GM12878 (cell line): ENCODE results near the gene MYO3B. TPM values are rescaled to one million over a fixed set of nuclear protein-coding genes. Genes with fewer than 3 reads are reported as not detected.

Experiments used
- ATAC-seq: fragments of 200-7000 bp; cut with Tn5 transposase; 3 replicates; pipeline ENCODE4 v1.9.1; 2020; ENCODE audit warnings: mild to moderate bottlenecking, moderate library complexity
- BruUV-seq: library from RNA; stranded (reverse); fragments of 400-500 nt; replicated peaks from 2 replicates; lab custom pipeline; 2021; lab: Mats Ljungman, UMichigan
- CTCF ChIA-PET: fragments of 300-600 bp; sonication (Branson Sonifier 250); formaldehyde crosslinking; extraction: SDS; loops from one replicate; lab custom pipeline; 2021; ENCODE audit warnings: inconsistent platforms; lab: Yijun Ruan, JAX
- POLR2A ChIA-PET: fragments of 350-600 bp; formaldehyde crosslinking; extraction: SDS; loops from one replicate; lab custom pipeline; 2021; ENCODE audit warnings: inconsistent platforms; lab: Charles Lee
- RAD21 ChIA-PET: fragments of 300-600 bp; sonication (Branson Sonifier 250); formaldehyde crosslinking; loops from one replicate; lab custom pipeline; 2023; ENCODE audit warnings: antibody characterized with exemption; ENCODE audit not compliant: unreplicated experiment; lab: Charles Lee
- SMC1A ChIA-PET: fragments of 300-600 bp; sonication (Branson Sonifier 250); formaldehyde crosslinking; loops from one replicate; lab custom pipeline; 2023; ENCODE audit not compliant: unreplicated experiment, uncharacterized antibody; lab: Charles Lee
- DNase-seq: peaks from one replicate; pipeline ENCODE4 v3.0.0-alpha.2; 2011; ENCODE audit warnings: low read depth, low spot score
- FAIRE-seq: peaks from 3 replicates; lab custom pipeline; 2011; peaks lifted over from hg19 to GRCh38; lab: Jason Lieb, UNC
- H2AFZ ChIP-seq: 2 replicates; pipeline ENCODE4 v1.6.0; 2011; ENCODE audit warnings: low read depth, low read length, control low read depth; ENCODE audit not compliant: control insufficient read depth
- H3K27ac ChIP-seq: 2 replicates; pipeline ENCODE4 v1.5.1; 2011; ENCODE audit warnings: control low read depth; ENCODE audit not compliant: control insufficient read depth, insufficient read depth
- H3K27me3 ChIP-seq, 2 experiments: replicated peaks in 1 of 2; 2 replicates each; pipeline versions ENCODE4 v1.6.0 to v1.6.1; 2011; ENCODE audit warnings: low read length in 1 of 2; ENCODE audit not compliant: control insufficient read depth in 2 of 2, insufficient read depth in 2 of 2
- H3K36me3 ChIP-seq, 2 experiments: 2 replicates each; pipeline ENCODE4 v1.5.1; 2011; ENCODE audit warnings: low read length in 1 of 2; ENCODE audit not compliant: control insufficient read depth in 2 of 2, insufficient read depth in 2 of 2
- H3K4me1 ChIP-seq: 2 replicates; pipeline ENCODE4 v1.6.1; 2011; ENCODE audit warnings: mild to moderate bottlenecking, low read length, moderate library complexity, mixed read lengths; ENCODE audit not compliant: control insufficient read depth, insufficient read depth
- H3K4me2 ChIP-seq: 2 replicates; pipeline ENCODE4 v1.6.0; 2011; ENCODE audit warnings: control low read depth; ENCODE audit not compliant: control insufficient read depth, insufficient read depth
- H3K4me3 ChIP-seq: fragments of 200-600 bp; sonication (generic); 2 replicates; pipeline ENCODE4 v1.5.1; 2016
- H3K79me2 ChIP-seq: 2 replicates; pipeline ENCODE4 v1.6.0; 2011; ENCODE audit warnings: low read length; ENCODE audit not compliant: control insufficient read depth, insufficient read depth
- H3K9ac ChIP-seq: 2 replicates; pipeline ENCODE4 v1.8.0; 2011; ENCODE audit warnings: low read length, control low read depth, mixed read lengths; ENCODE audit not compliant: control insufficient read depth, insufficient read depth
- H3K9me3 ChIP-seq: replicated peaks from 3 replicates; pipeline ENCODE4 v1.5.1; 2011; ENCODE audit warnings: mild to moderate bottlenecking, low read length; ENCODE audit not compliant: control insufficient read depth, insufficient read depth
- H4K20me1 ChIP-seq: 2 replicates; pipeline ENCODE4 v1.6.0; 2011; ENCODE audit not compliant: control insufficient read depth, insufficient read depth
- BHLHE40 ChIP-seq, 2 experiments: fragments of 450-650 bp in 1 of 2; IDR thresholded peaks; 2 replicates each; pipeline ENCODE4 v1.6.1; 2011 to 2017; ENCODE audit warnings: low read depth in 2 of 2, borderline replicate concordance in 1 of 2, improper control_type of control experiment in 1 of 2, low read length in 1 of 2, mild to moderate bottlenecking in 1 of 2
- DPF2 ChIP-seq: fragments of 450-650 bp; IDR thresholded peaks from 2 replicates; pipeline ENCODE4 v1.6.1; 2017; ENCODE audit warnings: mild to moderate bottlenecking
- KAT2A ChIP-seq: conservative IDR thresholded peaks from 2 replicates; pipeline ENCODE4 v1.6.1; 2011; ENCODE audit warnings: low read depth, low read length; ENCODE audit not compliant: control insufficient read depth
- MYC ChIP-seq: IDR thresholded peaks from 2 replicates; pipeline ENCODE4 v1.6.1; 2011; ENCODE audit warnings: mild to moderate bottlenecking, low read length, moderate library complexity, inconsistent platforms; ENCODE audit not compliant: insufficient read depth, insufficient replicate concordance, insufficient read length, severe bottlenecking
- SREBF1 ChIP-seq: IDR thresholded peaks from 2 replicates; pipeline ENCODE4 v1.6.1; 2012; ENCODE audit warnings: mild to moderate bottlenecking, low read length
- TARDBP ChIP-seq: IDR thresholded peaks from 2 replicates; pipeline ENCODE4 v1.6.1; 2016; ENCODE audit warnings: borderline replicate concordance
- TCF7 ChIP-seq: IDR thresholded peaks from 2 replicates; pipeline ENCODE4 v1.6.1; 2014; ENCODE audit warnings: antibody characterized with exemption, borderline replicate concordance
- ZZZ3 ChIP-seq: IDR thresholded peaks from 2 replicates; pipeline ENCODE4 v1.6.1; 2011; ENCODE audit warnings: low read depth; ENCODE audit not compliant: control insufficient read depth, insufficient read length
- WGBS: methylation state at CpG from one replicate; pipeline ENCODE4 v1.1.6; 2016; ENCODE audit warnings: low lambda C conversion rate; ENCODE audit not compliant: insufficient replicate concordance, insufficient coverage; ENCODE audit errors: missing lambda C conversion rate; 5-methylcytosine and 5-hydroxymethylcytosine counted together
- in situ Hi-C: fragments of 300-500 bp; cut with MboI; formaldehyde crosslinking; loops from 9 replicates; pipeline ENCODE4 v1.14.3; 2018; ENCODE audit warnings: mixed read lengths
- intact Hi-C: fragments of 100-400 bp; cut with micrococcal nuclease; formaldehyde crosslinking; loops from one replicate; pipeline ENCODE4 v1.14.2; 2022; ENCODE audit not compliant: unreplicated experiment
- polyA plus RNA-seq, 11 experiments: library from polyadenylated mRNA; depleted of rRNA in 4 of 11; unstranded in 6 of 11; stranded (reverse) in 5 of 11; fragments of >200 nt; fragmentation: Nextera tagmentation in 4 of 11; fragmentation: Illumina TruSeq in 1 of 11; extraction: Ambion mirVana in 4 of 11; extraction: Trizol in 1 of 11; gene quantifications; 1 replicate in 1 of 11; 2 replicates in 10 of 11; pipeline versions ENCODE4 v1.2.1 to v1.2.3, GENCODE V29; 2011 to 2016; ENCODE audit warnings: inconsistent platforms in 2 of 11, missing spikeins in 2 of 11, low read depth in 1 of 11
- total RNA-seq, 4 experiments: library from RNA; depleted of rRNA in 3 of 4; stranded (reverse); fragments of >200 nt in 3 of 4; fragmentation: Illumina TruSeq in 1 of 4; extraction: Trizol in 1 of 4; gene quantifications; 2 replicates each; pipeline versions ENCODE4 v1.2.1 to v1.2.3, GENCODE V29; 2013 to 2021
- TF ChIP-seq, protein P1 (sequence below): fragments of 450-650 bp; formaldehyde crosslinking; IDR thresholded peaks from 2 replicates; pipeline ENCODE4 v1.4.0; 2022; ENCODE audit warnings: mild to moderate bottlenecking, moderate library complexity
- TF ChIP-seq, protein P2 (sequence below): IDR thresholded peaks from 2 replicates; pipeline ENCODE4 v1.6.1; 2011; ENCODE audit warnings: low read depth, low read length, improper control_type of control experiment, borderline replicate concordance
- TF ChIP-seq, protein P3 (sequence below): fragments of 450-650 bp; IDR thresholded peaks from 2 replicates; pipeline ENCODE4 v1.6.1; 2017; ENCODE audit warnings: low read depth, mild to moderate bottlenecking, moderate library complexity
- TF ChIP-seq, protein P4 (sequence below): fragments of 450-650 bp; IDR thresholded peaks from 2 replicates; pipeline ENCODE4 v1.6.1; 2018; ENCODE audit warnings: mild to moderate bottlenecking, low read depth, moderate library complexity; ENCODE audit not compliant: partially characterized antibody
- TF ChIP-seq, protein P5 (sequence below): IDR thresholded peaks from 2 replicates; pipeline ENCODE4 v1.6.1; 2011; ENCODE audit warnings: borderline replicate concordance, low read depth, mild to moderate bottlenecking, moderate library complexity, low read length; ENCODE audit not compliant: insufficient read depth, poor library complexity, severe bottlenecking

MYO3B gene
- total and polyA plus RNA-seq, 10 of the 15 experiments (the other 5 are each of a cell fraction or from before 2014, with no cell fraction given), result 1.1 to 7.1 (median 2.1) TPM

DNA sequence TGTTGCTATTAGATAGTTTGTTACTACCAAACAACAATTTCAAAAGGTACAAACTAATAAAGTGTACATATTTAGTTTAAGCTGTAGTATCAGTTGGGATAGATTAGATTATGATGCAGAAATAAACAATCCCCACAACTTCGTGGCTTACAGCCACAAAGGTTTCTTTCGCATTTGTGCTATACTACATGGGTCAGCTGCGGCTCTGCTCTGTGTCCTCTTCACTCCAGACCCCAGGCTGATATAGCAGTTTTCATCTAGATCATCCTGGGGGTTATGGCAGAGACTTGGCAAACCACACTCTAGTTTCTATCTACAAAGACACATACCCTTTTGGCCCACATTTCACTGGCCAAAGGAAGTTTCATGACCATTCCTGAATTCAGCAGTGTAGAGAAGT is 429.2 kb downstream of the MYO3B start:
- no peaks in the 10 kb centered on the region; the same call in 1 of the 2 replicates for H4K20me1 ChIP-seq
- FAIRE-seq (no peak), DNase-seq (no peak), ATAC-seq (no peak)
- no TSS peak for BruUV-seq
- H3K36me3 ChIP-seq, result no peaks in the 10 kb centered on the region
- in situ Hi-C loops, result no loop called here
- no peak overlapping the region for H2AFZ ChIP-seq
- H3K9me3 ChIP-seq, result no peaks in the 10 kb centered on the region
- CTCF ChIA-PET, result no interaction called here
- no peak overlapping the region for H3K4me3 ChIP-seq
- RAD21 ChIA-PET, result no interaction called here
- H3K27ac ChIP-seq, result no peak overlapping the region
- H3K79me2 ChIP-seq, result no peaks in the 10 kb centered on the region
- SMC1A ChIA-PET, result no interaction called here
- no peaks in the 10 kb centered on the region for H3K4me1 ChIP-seq
- no peak overlapping the region for H3K4me2 ChIP-seq
- intact Hi-C loops, result no loop called here
- H3K9ac ChIP-seq, result no peak overlapping the region
- no peaks in the 10 kb centered on the region for H3K27me3 ChIP-seq
- WGBS, result 44% methylated on average over 3 of the region's 3 CpGs
- POLR2A ChIA-PET, result interaction anchor here (0.5 kb wide), 1 partner anchor 16 kb away, joined by 3 read pairs; no protein-coding TSS in a partner anchor
- TF ChIP-seq, protein P1, sequence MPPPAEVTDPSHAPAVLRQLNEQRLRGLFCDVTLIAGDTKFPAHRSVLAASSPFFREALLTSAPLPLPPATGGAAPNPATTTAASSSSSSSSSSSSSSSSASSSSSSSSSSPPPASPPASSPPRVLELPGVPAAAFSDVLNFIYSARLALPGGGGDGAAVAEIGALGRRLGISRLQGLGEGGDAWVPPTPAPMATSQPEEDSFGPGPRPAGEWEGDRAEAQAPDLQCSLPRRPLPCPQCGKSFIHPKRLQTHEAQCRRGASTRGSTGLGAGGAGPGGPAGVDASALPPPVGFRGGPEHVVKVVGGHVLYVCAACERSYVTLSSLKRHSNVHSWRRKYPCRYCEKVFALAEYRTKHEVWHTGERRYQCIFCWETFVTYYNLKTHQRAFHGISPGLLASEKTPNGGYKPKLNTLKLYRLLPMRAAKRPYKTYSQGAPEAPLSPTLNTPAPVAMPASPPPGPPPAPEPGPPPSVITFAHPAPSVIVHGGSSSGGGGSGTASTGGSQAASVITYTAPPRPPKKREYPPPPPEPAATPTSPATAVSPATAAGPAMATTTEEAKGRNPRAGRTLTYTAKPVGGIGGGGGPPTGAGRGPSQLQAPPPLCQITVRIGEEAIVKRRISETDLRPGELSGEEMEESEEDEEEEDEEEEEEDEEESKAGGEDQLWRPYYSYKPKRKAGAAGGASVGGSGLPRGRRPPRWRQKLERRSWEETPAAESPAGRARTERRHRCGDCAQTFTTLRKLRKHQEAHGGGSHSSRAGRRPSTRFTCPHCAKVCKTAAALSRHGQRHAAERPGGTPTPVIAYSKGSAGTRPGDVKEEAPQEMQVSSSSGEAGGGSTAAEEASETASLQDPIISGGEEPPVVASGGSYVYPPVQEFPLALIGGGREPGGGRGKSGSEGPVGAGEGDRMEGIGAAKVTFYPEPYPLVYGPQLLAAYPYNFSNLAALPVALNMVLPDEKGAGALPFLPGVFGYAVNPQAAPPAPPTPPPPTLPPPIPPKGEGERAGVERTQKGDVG (CRISPR knock-in tag), result no peak
- TF ChIP-seq SREBF1 (no peak), ZZZ3 (no peak), MYC (no peak), DPF2 (no peak), BHLHE40 (IDR thresholded peaks at IDR 0.05; ENCODE audit: borderline replicate concordance in 1 of 2, low read depth in 2 of 2, low read length in 1 of 2) (no peak), TCF7 (no peak), KAT2A (no peak), TARDBP (no peak)
- TF ChIP-seq, protein P2, sequence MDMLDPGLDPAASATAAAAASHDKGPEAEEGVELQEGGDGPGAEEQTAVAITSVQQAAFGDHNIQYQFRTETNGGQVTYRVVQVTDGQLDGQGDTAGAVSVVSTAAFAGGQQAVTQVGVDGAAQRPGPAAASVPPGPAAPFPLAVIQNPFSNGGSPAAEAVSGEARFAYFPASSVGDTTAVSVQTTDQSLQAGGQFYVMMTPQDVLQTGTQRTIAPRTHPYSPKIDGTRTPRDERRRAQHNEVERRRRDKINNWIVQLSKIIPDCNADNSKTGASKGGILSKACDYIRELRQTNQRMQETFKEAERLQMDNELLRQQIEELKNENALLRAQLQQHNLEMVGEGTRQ, result no peak
- TF ChIP-seq, protein P3, sequence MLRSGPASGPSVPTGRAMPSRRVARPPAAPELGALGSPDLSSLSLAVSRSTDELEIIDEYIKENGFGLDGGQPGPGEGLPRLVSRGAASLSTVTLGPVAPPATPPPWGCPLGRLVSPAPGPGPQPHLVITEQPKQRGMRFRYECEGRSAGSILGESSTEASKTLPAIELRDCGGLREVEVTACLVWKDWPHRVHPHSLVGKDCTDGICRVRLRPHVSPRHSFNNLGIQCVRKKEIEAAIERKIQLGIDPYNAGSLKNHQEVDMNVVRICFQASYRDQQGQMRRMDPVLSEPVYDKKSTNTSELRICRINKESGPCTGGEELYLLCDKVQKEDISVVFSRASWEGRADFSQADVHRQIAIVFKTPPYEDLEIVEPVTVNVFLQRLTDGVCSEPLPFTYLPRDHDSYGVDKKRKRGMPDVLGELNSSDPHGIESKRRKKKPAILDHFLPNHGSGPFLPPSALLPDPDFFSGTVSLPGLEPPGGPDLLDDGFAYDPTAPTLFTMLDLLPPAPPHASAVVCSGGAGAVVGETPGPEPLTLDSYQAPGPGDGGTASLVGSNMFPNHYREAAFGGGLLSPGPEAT, result no peak
- TF ChIP-seq, protein P4, sequence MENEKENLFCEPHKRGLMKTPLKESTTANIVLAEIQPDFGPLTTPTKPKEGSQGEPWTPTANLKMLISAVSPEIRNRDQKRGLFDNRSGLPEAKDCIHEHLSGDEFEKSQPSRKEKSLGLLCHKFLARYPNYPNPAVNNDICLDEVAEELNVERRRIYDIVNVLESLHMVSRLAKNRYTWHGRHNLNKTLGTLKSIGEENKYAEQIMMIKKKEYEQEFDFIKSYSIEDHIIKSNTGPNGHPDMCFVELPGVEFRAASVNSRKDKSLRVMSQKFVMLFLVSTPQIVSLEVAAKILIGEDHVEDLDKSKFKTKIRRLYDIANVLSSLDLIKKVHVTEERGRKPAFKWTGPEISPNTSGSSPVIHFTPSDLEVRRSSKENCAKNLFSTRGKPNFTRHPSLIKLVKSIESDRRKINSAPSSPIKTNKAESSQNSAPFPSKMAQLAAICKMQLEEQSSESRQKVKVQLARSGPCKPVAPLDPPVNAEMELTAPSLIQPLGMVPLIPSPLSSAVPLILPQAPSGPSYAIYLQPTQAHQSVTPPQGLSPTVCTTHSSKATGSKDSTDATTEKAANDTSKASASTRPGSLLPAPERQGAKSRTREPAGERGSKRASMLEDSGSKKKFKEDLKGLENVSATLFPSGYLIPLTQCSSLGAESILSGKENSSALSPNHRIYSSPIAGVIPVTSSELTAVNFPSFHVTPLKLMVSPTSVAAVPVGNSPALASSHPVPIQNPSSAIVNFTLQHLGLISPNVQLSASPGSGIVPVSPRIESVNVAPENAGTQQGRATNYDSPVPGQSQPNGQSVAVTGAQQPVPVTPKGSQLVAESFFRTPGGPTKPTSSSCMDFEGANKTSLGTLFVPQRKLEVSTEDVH, result no peak
- TF ChIP-seq, protein P5, sequence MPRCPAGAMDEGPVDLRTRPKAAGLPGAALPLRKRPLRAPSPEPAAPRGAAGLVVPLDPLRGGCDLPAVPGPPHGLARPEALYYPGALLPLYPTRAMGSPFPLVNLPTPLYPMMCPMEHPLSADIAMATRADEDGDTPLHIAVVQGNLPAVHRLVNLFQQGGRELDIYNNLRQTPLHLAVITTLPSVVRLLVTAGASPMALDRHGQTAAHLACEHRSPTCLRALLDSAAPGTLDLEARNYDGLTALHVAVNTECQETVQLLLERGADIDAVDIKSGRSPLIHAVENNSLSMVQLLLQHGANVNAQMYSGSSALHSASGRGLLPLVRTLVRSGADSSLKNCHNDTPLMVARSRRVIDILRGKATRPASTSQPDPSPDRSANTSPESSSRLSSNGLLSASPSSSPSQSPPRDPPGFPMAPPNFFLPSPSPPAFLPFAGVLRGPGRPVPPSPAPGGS, result no peak
